MV-4-11 (cell line): ENCODE results near the gene PROSER2.
"Not testable (repeated sequence)": the region's sequence is repeated elsewhere in the genome, so short reads cannot be mapped to it uniquely, and the experiment has no call there.

ENCODE experiments used
- DNase-seq: peaks from one replicate; lab custom pipeline; 2025; lab: John Stamatoyannopoulos, UW

PROSER2 gene

DNA sequence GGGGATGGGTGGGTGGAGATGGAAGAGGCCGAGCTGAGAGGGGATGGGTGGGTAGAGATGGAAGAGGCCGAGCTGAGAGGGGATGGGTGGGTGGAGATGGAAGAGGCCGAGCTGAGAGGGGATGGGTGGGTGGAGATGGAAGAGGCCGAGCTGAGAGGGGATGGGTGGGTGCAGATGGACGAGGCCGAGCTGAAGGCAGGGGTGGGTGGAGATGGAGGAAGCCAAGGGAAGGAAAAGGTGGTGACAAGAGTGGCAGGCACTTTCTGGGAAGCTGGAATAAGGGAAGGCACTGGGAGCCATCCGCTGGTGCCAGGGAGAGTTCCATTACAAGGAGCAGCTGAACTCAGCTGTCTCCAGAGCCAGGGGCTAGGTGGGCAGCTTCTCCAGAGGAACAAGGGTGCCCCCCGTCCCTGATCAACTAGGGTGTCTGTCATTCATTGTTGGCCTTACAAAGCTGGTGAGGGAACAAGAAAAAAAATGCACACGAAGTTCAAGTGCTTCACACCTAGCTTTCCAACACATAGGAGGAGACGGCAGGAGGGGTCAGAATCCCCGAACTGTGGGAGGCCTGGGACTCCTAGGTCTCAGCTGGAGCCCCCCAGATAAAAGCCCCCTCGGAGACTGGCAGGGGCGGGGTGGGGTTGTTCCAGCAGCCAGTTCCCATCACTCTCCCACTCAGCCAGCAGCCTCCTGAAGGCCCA, 62.4 kb downstream of the PROSER2 start:
- no peak for DNase-seq

DNA sequence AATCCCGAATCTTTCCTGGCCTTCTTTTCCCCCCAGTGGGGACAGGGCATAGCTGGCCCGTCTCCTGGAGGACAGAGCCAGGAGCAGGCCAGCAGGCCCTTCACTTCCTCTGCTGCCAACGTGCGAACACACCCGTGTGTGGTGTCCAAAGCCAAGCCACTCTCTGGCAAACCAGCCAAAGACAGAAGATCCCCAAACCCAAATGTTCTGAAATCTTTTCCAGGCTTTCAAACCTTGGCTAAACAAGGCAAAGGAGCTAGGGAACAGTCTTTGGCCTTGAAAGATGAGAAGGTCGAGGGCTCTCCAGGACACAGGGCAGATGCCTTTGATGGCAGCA, 63.0 kb downstream of the PROSER2 start:
- no peak for DNase-seq

- DNase-seq, result no peak
These were observed 63.7 kb downstream of the PROSER2 start for GRCh38 chr10:11886851-11887250.

DNA sequence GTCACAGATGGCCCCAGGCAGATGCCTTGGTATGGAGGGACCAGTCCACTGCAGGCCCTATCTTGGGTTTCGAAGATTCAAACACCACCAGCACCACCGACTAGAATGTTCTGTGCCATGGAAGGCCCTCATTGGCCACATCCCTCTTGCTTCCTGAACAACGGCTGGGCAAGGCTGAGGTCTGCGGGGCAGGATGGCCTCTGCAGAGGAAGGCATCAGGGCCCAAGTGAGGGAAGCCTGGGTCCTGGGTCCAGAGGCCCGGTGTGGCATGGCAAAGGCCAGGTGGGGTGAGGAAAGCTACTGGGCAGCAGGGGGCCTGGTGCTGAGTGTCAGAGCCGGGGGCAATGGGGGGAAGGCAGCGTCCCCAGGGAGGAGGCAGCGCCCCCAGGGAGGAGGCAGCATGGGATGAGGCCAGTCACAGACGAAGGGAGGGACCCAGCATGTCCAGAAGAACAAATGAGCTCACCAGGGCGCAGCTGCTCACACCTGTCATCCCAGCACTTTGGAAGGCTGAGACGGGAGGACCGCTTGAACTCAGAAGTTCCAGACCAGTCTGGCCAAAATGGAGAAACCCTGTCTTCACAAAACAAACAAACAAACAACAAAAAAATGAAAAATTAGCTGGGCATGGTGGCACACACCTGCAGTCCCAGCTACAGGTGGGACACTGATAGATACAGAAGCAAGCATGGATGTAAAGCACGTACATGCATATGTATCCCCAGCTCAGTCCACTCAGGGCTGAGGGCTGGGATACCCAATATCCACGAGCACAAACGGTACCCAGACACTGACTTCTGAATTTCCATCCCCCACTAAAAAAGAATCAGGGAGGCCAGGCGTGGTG, 64.4 kb downstream of the PROSER2 start:
- no peak for DNase-seq

DNA sequence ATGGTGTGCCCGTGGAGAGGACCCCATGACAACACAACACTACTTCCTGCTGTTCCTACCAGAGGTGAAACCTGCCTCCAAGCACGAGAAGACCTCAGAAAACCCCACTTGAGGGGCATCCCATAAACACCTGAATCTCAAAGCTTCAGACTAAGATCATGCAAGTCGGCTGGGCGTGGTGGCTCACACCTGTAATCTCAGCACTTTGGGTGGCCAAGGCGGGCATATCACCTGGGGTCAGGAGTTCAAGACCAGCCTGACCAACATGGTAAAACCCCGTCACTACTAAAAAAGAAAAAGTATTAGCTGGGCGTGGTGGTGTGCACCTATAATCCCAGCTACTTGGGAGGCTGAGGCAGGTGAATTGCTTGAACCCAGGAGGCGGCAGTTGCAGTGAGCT, 66.1 kb downstream of the PROSER2 start:
- DNase-seq, result not testable (repeated sequence)

DNA sequence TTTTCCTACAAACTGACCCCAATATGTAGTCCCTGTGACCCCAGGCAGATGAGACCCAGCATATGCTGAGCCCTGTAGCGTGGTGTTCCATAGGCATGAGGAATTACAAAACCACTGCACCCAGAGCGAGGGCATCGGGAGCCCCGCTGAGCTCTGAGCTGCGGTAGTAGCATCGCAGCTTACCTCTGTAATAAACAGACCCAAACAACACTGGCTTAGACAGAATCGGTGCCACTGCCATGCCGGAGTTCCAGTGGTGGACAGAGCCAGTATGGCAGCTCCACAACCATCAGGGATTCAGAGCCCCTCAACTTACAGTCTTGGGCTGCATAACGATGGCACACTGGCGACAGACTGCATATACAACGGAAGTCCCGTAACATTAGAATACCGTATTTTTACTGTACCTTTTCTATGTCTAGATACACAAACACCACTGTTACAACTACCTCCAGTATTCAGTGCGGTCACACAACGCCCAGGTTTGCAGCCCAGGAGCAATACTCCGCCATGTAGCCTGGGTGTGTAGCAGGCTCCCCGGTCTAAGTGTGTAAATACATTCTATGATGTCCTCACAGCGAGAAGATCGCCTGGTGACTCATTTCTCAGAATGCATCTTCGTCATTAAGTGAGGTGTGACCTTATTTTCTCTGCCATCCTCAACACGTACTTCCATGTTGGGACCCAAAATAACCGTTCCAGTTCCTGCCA, 68.8 kb downstream of the PROSER2 start:
- no peak for DNase-seq

DNA sequence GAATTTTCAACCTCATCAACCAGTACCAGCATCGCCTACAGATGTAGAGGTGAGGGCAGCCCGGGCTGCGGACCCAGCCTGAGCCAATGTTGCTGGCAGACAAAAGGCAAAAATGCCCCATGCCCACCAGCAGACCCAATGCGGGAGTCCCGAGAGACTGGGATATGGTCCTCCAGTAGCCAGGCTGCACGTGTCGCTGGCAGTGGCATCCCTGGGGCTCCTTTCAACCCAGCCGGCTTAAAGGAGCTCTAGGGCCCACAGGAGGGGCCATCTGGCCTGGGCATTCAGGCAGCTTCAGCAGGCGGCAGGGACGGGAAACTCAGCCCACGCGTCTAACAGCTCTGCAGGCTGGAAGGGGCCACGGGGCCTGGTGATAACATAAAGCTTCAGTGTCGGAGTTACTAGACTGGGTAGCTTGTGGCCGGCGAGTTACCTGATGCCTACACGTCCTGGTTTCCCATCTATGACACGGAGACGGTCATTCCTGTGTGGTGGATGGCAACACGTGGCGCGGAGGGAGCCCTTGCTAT, 70.7 kb downstream of the PROSER2 start:
- DNase-seq, result no peak

DNA sequence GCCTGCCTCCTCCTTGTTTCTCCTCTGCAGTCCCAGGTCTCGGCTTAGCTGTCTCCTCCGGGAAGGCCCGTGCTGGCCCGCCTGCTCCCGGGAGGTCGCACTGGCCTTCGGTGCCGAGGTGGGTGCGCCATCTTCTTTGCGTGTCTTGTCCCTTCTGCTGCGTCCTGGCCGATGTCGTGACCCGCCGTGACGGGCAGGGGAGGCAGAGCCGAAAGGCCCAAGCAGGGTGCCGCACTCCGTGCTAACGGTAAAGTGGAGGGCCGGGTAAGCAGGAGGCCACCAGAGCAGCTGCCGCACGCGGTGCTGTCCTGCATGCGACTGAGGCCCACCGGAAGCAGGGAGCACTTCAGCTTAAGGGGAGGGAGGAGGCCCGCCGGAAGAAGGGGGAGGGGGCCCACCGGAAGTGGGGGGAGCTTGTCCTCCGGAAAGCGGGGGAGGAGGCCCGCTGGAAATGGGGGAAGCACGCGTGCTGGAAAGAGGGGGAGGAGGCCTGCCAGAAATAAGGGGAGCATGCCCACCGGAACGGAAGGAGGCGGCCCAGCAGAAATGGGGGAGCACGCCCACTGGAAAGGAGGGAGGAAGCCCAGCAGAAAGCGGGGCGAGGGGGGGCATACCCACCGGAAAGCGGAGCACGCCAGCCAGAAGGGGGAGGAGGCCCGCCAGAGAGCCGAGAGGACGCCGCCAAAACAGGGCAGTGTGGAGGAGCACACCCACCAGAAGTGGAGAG, 71.4 kb downstream of the PROSER2 start:
- DNase-seq, result no peak

- DNase-seq, result no peak
These were observed 71.9 kb downstream of the PROSER2 start for GRCh38 chr10:11895108-11895466.

- DNase-seq, result no peak
These were observed 72.4 kb downstream of the PROSER2 start for GRCh38 chr10:11895598-11895997.

- DNase-seq, result no peak
These were observed 73.5 kb downstream of the PROSER2 start for GRCh38 chr10:11896549-11897200.

- DNase-seq, result no peak
These were observed 74.8 kb downstream of the PROSER2 start for GRCh38 chr10:11898033-11898371.

GRCh38 chr10:11898372-11899066, 75.4 kb downstream of the PROSER2 start:
- DNase-seq, result no peak

DNA sequence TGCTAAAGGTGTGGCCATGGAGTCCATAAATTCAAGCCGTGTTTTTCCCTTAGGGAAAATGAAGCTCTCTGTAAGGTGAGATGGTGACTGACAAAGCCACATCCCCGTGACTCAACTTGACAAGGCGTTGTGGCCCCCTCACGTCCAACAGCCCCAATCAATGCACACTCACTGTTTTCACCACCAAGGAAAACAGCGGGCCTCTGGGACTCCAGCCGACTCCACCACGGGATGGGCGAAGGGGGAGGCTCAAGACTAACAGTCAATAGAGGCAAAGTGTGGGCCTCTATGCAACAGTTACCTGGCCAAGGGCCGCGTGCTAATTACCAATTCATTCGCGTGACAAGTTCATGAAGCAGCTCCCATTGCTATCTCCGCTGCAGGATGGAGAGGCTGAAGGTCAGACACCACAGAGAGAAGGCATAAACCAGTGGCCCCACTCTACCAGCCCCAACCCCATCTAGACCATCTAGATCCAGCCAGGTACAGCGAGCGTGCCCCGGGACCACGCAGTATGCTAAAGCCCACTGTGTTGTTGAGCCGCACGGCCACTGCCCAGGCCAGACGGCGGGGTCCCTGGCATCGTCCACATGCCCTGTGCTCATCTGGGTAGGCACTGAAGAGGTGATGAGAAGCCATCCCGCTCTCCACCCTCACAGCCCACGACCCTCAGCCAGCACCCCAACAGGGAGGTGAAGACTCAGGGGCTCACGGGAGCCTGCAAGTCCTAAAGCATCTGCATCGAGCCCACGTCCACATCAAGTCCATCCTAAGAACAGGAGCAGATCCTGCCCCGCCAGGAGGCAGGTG, 76.1 kb downstream of the PROSER2 start:
- no peak for DNase-seq

GRCh38 chr10:11901036-11901301, 77.8 kb downstream of the PROSER2 start:
- DNase-seq, result no peak

DNA sequence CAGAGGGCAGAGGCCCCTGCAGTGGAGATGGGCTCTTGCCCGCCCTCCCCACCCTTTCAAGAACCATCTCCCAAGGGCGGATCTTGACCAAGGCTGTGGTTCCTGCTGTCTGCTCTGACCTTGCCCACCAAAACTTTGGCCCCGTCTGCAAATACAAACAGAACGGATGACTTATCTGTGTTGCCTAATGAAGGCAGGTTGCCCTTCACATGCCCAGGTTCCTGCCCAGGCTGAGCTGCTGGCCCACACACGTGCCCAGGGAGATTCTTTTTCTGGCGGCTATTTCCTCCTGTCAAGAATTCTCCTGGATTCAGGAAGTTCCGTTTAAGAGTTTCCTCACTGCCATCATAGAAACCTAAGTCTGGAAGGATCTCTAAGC, 78.3 kb downstream of the PROSER2 start:
- DNase-seq, result peak; percentile 27

DNA sequence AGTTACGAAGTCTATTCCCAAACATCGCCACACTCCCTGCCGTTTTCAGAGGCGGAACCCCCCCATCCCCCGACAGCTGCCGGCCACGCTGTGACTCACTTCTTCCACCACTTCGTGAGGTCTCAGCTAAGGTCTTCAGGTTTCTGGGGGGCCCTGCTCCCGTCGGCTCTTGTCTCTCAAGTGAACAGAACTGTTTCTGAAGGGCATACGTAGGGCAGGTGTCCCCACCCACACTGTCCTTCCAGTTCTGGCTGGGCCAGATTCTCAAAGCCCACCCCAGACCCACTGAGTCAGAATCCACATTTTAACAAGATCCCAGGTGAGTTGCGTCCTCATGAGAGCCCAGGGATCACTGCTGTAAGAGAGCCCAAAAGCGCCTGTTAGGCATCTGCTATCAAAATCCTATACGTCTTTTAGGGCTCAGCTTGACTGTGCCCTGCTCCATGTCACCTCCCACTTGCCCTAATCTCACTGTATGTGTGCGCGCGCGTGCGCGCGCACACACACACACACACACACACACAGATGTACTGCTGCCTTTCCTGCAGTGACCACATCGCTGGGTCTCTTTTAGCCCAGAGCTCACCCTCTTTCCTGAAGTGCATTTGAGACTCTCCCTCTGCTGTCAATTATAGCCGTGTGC, 78.8 kb downstream of the PROSER2 start:
- DNase-seq, result peak; percentile 41

DNA sequence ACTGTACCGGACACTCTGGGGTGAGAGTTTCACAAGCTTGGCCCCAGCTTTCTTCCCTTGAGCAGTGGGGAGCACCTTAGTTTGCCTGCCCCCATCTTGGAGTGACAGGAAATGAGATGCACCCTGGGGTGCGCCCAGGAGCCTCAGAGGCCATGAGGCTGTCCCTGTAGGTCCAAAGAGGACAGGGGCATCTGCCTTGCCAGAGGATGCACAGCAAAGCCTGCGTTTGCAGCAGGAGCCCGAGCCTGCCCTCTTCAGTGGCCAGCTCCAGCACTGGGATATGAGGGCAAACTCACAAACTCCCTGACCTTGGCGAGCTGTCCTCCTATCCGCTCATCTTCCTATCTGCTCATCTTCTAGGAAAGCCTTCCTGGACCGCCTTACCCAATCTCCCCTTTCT, 79.5 kb downstream of the PROSER2 start:
- DNase-seq, result no peak

DNA sequence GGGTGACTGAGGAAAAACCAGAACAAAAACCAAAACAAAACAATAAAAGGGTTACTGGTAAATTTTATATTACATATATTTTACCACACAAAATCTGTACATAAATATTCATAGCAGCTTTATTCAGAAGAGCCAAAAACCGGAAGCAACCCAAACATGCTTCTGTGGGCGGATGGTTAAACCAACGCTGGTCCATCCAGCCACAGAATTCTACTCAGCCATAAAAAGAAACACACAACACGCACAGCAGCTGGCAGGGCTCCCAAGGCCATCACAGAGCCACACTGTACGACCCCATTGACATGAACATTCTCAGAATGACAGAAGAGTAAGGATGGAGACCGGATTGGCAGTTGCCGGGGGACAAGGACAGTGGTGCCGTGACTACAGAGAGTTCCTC, 83.6 kb downstream of the PROSER2 start:
- DNase-seq, result peak; percentile 65

DNA sequence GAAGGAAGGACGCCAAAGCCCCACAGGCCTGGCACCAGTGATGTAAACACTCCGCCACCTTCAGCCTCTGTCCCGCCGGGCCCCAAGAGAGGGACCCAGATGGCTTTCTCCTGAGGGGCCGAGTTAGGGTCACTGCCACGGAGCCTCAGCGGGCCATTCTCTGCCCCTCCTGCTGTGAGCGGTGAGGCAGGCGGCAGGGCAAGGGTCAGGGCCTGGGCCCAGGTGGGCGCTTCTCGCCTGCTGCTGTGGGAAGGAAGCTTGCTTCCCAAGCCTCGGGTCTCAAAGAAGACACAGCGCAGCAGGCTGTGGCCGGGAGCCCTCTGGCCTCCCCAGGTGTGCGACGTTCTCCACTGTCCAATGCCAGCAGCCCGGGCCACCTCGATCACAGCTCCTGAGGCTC, 84.8 kb downstream of the PROSER2 start:
- DNase-seq, result no peak
